H9 (cell line): Measurements from ENCODE around the gene TSFM. TPM values are rescaled to one million over a fixed set of nuclear protein-coding genes. Genes with fewer than 3 reads are reported as not detected.

Source experiments
- DNase-seq: peaks from one replicate; pipeline ENCODE4 v3.0.0-alpha.2; 2017
- H2AFZ ChIP-seq: one replicate; pipeline ENCODE4 v1.6.1; 2013; ENCODE audit warnings: mild to moderate bottlenecking, low read length, control low read depth, moderate library complexity
- H2AK5ac ChIP-seq: 2 replicates; pipeline ENCODE4 v1.6.1; 2013; ENCODE audit warnings: low read length, control low read depth, mixed read lengths; ENCODE audit not compliant: insufficient read length
- H2BK120ac ChIP-seq: one replicate; pipeline ENCODE4 v1.6.1; 2013; ENCODE audit warnings: low read depth, mild to moderate bottlenecking, low read length, control low read depth, inconsistent platforms; ENCODE audit not compliant: poor library complexity, severe bottlenecking
- H2BK12ac ChIP-seq: 2 replicates; pipeline ENCODE4 v1.6.1; 2013; ENCODE audit warnings: low read length, control low read depth, mixed read lengths, low read depth; ENCODE audit not compliant: insufficient read length
- H2BK15ac ChIP-seq: 2 replicates; pipeline ENCODE4 v1.6.1; 2013; ENCODE audit warnings: low read depth, low read length, control low read depth
- H2BK20ac ChIP-seq: one replicate; pipeline ENCODE4 v1.6.1; 2013; ENCODE audit warnings: low read depth, mild to moderate bottlenecking, low read length, control low read depth, inconsistent platforms; ENCODE audit not compliant: poor library complexity, severe bottlenecking
- H2BK5ac ChIP-seq: 2 replicates; pipeline ENCODE4 v1.6.1; 2013; ENCODE audit warnings: low read length, control low read depth, mixed read lengths; ENCODE audit not compliant: insufficient read length
- H3K14ac ChIP-seq: 2 replicates; pipeline ENCODE4 v1.6.1; 2013; ENCODE audit warnings: low read length, control low read depth; ENCODE audit not compliant: insufficient read depth
- H3K18ac ChIP-seq: 2 replicates; pipeline ENCODE4 v1.6.1; 2013; ENCODE audit warnings: low read depth, mild to moderate bottlenecking, mixed read lengths, low read length, control low read depth; ENCODE audit not compliant: insufficient read length
- H3K23ac ChIP-seq: 2 replicates; pipeline ENCODE4 v1.6.1; 2013; ENCODE audit warnings: low read length, control low read depth, mixed read lengths, low read depth; ENCODE audit not compliant: insufficient read length
- H3K23me2 ChIP-seq: 2 replicates; pipeline ENCODE4 v1.6.1; 2013; ENCODE audit warnings: low read depth, mild to moderate bottlenecking, mixed read lengths, low read length, control low read depth; ENCODE audit not compliant: insufficient read length, poor library complexity, severe bottlenecking
- H3K27ac ChIP-seq: 2 replicates; pipeline ENCODE4 v1.5.1; 2013; ENCODE audit warnings: low read length, control low read depth, mixed read lengths, low read depth; ENCODE audit not compliant: insufficient read length
- H3K27me3 ChIP-seq: 2 replicates; pipeline ENCODE4 v1.6.1; 2013; ENCODE audit warnings: low read length, control low read depth, inconsistent platforms; ENCODE audit not compliant: insufficient read depth
- H3K4ac ChIP-seq: 2 replicates; pipeline ENCODE4 v1.6.1; 2013; ENCODE audit warnings: low read depth, mild to moderate bottlenecking, control low read depth, inconsistent platforms, low read length, moderate library complexity
- H3K4me1 ChIP-seq: 2 replicates; pipeline ENCODE4 v1.6.1; 2013; ENCODE audit warnings: low read length, control low read depth, inconsistent platforms; ENCODE audit not compliant: insufficient read depth
- H3K4me2 ChIP-seq: 2 replicates; pipeline ENCODE4 v1.6.1; 2013; ENCODE audit warnings: low read length, control low read depth, mixed read lengths; ENCODE audit not compliant: insufficient read length, insufficient read depth
- H3K56ac ChIP-seq: 2 replicates; pipeline ENCODE4 v1.6.1; 2013; ENCODE audit warnings: low read depth, mild to moderate bottlenecking, mixed read lengths, low read length, control low read depth; ENCODE audit not compliant: insufficient read length
- H3K79me1 ChIP-seq: 2 replicates; pipeline ENCODE4 v1.6.1; 2013; ENCODE audit warnings: low read depth, mild to moderate bottlenecking, moderate library complexity, low read length, control low read depth, inconsistent platforms; ENCODE audit not compliant: insufficient read depth, poor library complexity, severe bottlenecking
- H3K79me2 ChIP-seq: 2 replicates; pipeline ENCODE4 v1.6.1; 2013; ENCODE audit warnings: low read length, control low read depth, inconsistent platforms; ENCODE audit not compliant: insufficient read depth
- H3K9ac ChIP-seq: 2 replicates; pipeline ENCODE4 v1.6.1; 2013; ENCODE audit warnings: low read length, control low read depth, mixed read lengths; ENCODE audit not compliant: insufficient read length; ENCODE audit errors: extremely low read depth
- H3K9me3 ChIP-seq: one replicate; pipeline ENCODE4 v1.6.1; 2013; ENCODE audit warnings: low read depth, low read length, inconsistent platforms; ENCODE audit not compliant: control insufficient read depth
- H3T11ph ChIP-seq: one replicate; pipeline ENCODE4 v1.6.1; 2013; ENCODE audit warnings: mild to moderate bottlenecking, low read length, control low read depth, inconsistent platforms
- H4K20me1 ChIP-seq: one replicate; pipeline ENCODE4 v1.6.1; 2013; ENCODE audit not compliant: control insufficient read depth, insufficient read length, insufficient read depth
- H4K5ac ChIP-seq: 2 replicates; pipeline ENCODE4 v1.6.1; 2013; ENCODE audit warnings: low read depth, mild to moderate bottlenecking, mixed read lengths, low read length, control low read depth; ENCODE audit not compliant: insufficient read length
- H4K8ac ChIP-seq: replicated peaks from 2 replicates; pipeline ENCODE4 v1.6.1; 2013; ENCODE audit warnings: low read length, control low read depth, mixed read lengths, low read depth; ENCODE audit not compliant: insufficient read length
- H4K91ac ChIP-seq: 2 replicates; pipeline ENCODE4 v1.6.1; 2013; ENCODE audit warnings: low read depth, mild to moderate bottlenecking, moderate library complexity, mixed read lengths, low read length, control low read depth; ENCODE audit not compliant: insufficient read length
- H3K27ac Mint-ChIP-seq, 3 experiments: 2 replicates in 2 of 3; 3 replicates in 1 of 3; pipeline ENCODE4 v1.8.0; 2020 to 2021; ENCODE audit warnings: mixed read lengths in 3 of 3, mild to moderate bottlenecking in 1 of 3, moderate library complexity in 1 of 3
- H3K27me3 Mint-ChIP-seq: 2 replicates; pipeline ENCODE4 v1.8.0; 2021; ENCODE audit warnings: low read depth, mild to moderate bottlenecking, moderate library complexity, mixed read lengths
- H3K36me3 Mint-ChIP-seq, 3 experiments: 2 replicates in 2 of 3; 3 replicates in 1 of 3; pipeline ENCODE4 v1.8.0; 2020 to 2021; ENCODE audit warnings: low read depth in 3 of 3, mixed read lengths in 3 of 3; ENCODE audit not compliant: insufficient read depth in 1 of 3
- H3K4me1 Mint-ChIP-seq, 2 experiments: 2 replicates each; pipeline ENCODE4 v1.8.0; 2020; ENCODE audit warnings: mixed read lengths in 2 of 2
- H3K4me3 Mint-ChIP-seq, 2 experiments: 2 replicates in 1 of 2; 3 replicates in 1 of 2; pipeline ENCODE4 v1.8.0; 2020 to 2021; ENCODE audit warnings: mild to moderate bottlenecking in 2 of 2, mixed read lengths in 2 of 2, moderate library complexity in 1 of 2
- H3K9me3 Mint-ChIP-seq, 2 experiments: 2 replicates in 1 of 2; 3 replicates in 1 of 2; pipeline ENCODE4 v1.8.0; 2020; ENCODE audit warnings: mild to moderate bottlenecking in 2 of 2, mixed read lengths in 2 of 2, moderate library complexity in 1 of 2
- WGBS: extraction: QIAGEN DNeasy Blood & Tissue Kit; methylation state at CpG from one replicate; pipeline ENCODE4 v1.1.7; 2013; ENCODE audit warnings: missing lambda C conversion rate, low lambda C conversion rate, mixed read lengths; ENCODE audit not compliant: insufficient read length; ENCODE audit errors: extremely low coverage; 5-methylcytosine and 5-hydroxymethylcytosine counted together
- total RNA-seq: library from RNA; stranded (reverse); gene quantifications from 2 replicates; pipeline ENCODE4 v1.2.1, GENCODE V29; 2021
- TF ChIP-seq, protein P1 (sequence below): fragments of 200-600 bp; sonication (generic); conservative IDR thresholded peaks from 3 replicates; pipeline ENCODE4 v1.8.0; 2021; ENCODE audit warnings: antibody characterized with exemption, mild to moderate bottlenecking

TSFM gene
- total RNA-seq, 1 experiment from 2014 or later: 50.2 TPM

DNA sequence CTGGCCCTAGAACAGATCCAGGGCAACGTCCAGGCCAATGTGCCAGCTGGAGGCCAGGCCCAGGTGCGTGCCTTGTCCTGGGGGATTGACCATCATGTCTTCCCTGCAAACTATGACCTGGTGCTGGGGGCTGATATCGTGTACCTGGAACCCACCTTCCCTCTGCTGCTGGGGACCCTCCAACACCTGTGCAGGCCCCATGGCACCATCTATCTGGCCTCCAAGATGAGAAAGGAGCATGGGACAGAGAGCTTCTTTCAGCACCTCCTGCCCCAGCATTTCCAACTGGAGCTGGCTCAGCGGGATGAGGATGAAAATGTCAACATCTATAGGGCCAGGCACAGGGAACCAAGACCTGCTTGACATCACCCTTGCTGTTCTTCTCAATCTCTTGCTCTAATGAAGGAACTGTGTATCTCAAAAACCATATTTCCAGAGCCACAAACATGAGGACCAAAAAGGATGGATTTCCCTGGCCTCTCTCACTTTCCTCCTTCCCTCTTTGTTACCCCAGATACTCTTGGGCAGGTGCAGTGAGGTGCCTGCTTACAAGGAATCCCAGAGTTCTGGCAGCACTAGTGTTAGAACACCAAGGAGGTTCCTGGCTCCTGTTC, 2.2 kb upstream of the TSFM start:
- H3K9me3 Mint-ChIP-seq: peaks cover 0 to 3% of the 10 kb centered on the region in 2 experiments; a peak in 2 of 5 replicates
- H3K36me3 Mint-ChIP-seq: peaks cover 5 to 15% (median 6%) of the 10 kb centered on the region in 3 experiments
- Histone ChIP-seq H4K8ac (no peak overlapping the region), H3K9me3 (no peaks in the 10 kb centered on the region), H4K5ac (no peak overlapping the region), H2BK120ac (no peak overlapping the region), H3K4me1 (no peaks in the 10 kb centered on the region), H3T11ph (no peak overlapping the region), H3K9ac (no peak overlapping the region), H2BK20ac (no peak overlapping the region), H3K79me2 (no peaks in the 10 kb centered on the region; the same call in 1 of the 2 replicates), H3K4me2 (no peak overlapping the region), H3K18ac (no peak overlapping the region), H4K20me1 (no peaks in the 10 kb centered on the region), H3K4ac (no peak overlapping the region), H3K23me2 (peaks cover 5% of the 10 kb centered on the region), H3K79me1 (no peaks in the 10 kb centered on the region), H4K91ac (no peak overlapping the region), H2BK15ac (no peak overlapping the region), H2AK5ac (no peak overlapping the region), H3K23ac (no peak overlapping the region), H2AFZ (no peak overlapping the region), H2BK12ac (no peak overlapping the region), H2BK5ac (no peak overlapping the region), H3K56ac (no peak overlapping the region), H3K27me3 (no peaks in the 10 kb centered on the region), H3K27ac (no peak overlapping the region), H3K14ac (no peak overlapping the region)
- WGBS: no CpG with 5 or more reads among the region's 4 CpGs
- no peak overlapping the region for H3K4me3 Mint-ChIP-seq
- DNase-seq: no peak
- peaks cover 4 to 7% of the 10 kb centered on the region in 2 experiments for H3K4me1 Mint-ChIP-seq
- no peaks in the 10 kb centered on the region; the same call in 1 of the 2 replicates for H3K27me3 Mint-ChIP-seq
- TF ChIP-seq, protein P1, sequence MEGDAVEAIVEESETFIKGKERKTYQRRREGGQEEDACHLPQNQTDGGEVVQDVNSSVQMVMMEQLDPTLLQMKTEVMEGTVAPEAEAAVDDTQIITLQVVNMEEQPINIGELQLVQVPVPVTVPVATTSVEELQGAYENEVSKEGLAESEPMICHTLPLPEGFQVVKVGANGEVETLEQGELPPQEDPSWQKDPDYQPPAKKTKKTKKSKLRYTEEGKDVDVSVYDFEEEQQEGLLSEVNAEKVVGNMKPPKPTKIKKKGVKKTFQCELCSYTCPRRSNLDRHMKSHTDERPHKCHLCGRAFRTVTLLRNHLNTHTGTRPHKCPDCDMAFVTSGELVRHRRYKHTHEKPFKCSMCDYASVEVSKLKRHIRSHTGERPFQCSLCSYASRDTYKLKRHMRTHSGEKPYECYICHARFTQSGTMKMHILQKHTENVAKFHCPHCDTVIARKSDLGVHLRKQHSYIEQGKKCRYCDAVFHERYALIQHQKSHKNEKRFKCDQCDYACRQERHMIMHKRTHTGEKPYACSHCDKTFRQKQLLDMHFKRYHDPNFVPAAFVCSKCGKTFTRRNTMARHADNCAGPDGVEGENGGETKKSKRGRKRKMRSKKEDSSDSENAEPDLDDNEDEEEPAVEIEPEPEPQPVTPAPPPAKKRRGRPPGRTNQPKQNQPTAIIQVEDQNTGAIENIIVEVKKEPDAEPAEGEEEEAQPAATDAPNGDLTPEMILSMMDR: no peak
- H3K27ac Mint-ChIP-seq: no peak overlapping the region
